Inflammatory macrophage treated with lipopolysaccharide for 4 hours (primary cell): ENCODE measurements around the gene BACH2.
A peak's percentile ranks its signal among the peaks of the same experiment; 100 is the strongest.
"Not testable (repeated sequence)": the region's sequence is repeated elsewhere in the genome, so short reads cannot be mapped to it uniquely, and the experiment has no call there.

Source experiments
- DNase-seq: peaks from one replicate; pipeline ENCODE4 v3.0.0-alpha.2; 2020

Gene BACH2

GRCh38 chr6:90151576-90152422 is 144.8 kb downstream of the BACH2 start:
- peak; percentile 81 for DNase-seq

GRCh38 chr6:90149280-90149679 is 147.4 kb downstream of the BACH2 start:
- DNase-seq, result no peak

- no peak for DNase-seq
Observed at GRCh38 chr6:90148867-90149266, 147.8 kb downstream of the BACH2 start.

- DNase-seq, result peak; percentile 67
Observed at GRCh38 chr6:90146921-90147649, 149.6 kb downstream of the BACH2 start.

- DNase-seq, result no peak
Observed at GRCh38 chr6:90146024-90146423, 150.6 kb downstream of the BACH2 start.

- no peak for DNase-seq
Observed at GRCh38 chr6:90144928-90145555, 151.6 kb downstream of the BACH2 start.

GRCh38 chr6:90144396-90144795 is 152.2 kb downstream of the BACH2 start:
- no peak for DNase-seq

- no peak for DNase-seq
Observed at GRCh38 chr6:90140683-90141082, 156.0 kb downstream of the BACH2 start.

GRCh38 chr6:90139272-90139817 is 157.3 kb downstream of the BACH2 start:
- no peak for DNase-seq

- no peak for DNase-seq
Observed at GRCh38 chr6:90136837-90137568, 159.6 kb downstream of the BACH2 start.

GRCh38 chr6:90136176-90136575 is 160.5 kb downstream of the BACH2 start:
- DNase-seq, result no peak

GRCh38 chr6:90135667-90136066 is 161.0 kb downstream of the BACH2 start:
- peak; percentile 58 for DNase-seq

GRCh38 chr6:90133664-90134063 is 163.0 kb downstream of the BACH2 start:
- DNase-seq, result not testable (repeated sequence)

GRCh38 chr6:90131614-90132423 is 164.8 kb downstream of the BACH2 start:
- peak; percentile 91 for DNase-seq

GRCh38 chr6:90131125-90131524 is 165.5 kb downstream of the BACH2 start:
- DNase-seq, result no peak

GRCh38 chr6:90128687-90129086 is 168.0 kb downstream of the BACH2 start:
- not testable (repeated sequence) for DNase-seq

GRCh38 chr6:90127595-90127994 is 169.0 kb downstream of the BACH2 start:
- no peak for DNase-seq

- DNase-seq, result no peak
Observed at GRCh38 chr6:90126839-90127238, 169.8 kb downstream of the BACH2 start.

GRCh38 chr6:90126181-90126580 is 170.5 kb downstream of the BACH2 start:
- no peak for DNase-seq

GRCh38 chr6:90124874-90125510 is 171.7 kb downstream of the BACH2 start:
- no peak for DNase-seq

GRCh38 chr6:90123831-90124230 is 172.8 kb downstream of the BACH2 start:
- DNase-seq, result peak; percentile 23
